GM21367 (cell line): ENCODE measurements around the gene GPALPP1.
"Not testable (repeated sequence)": the region's sequence is repeated elsewhere in the genome, so short reads cannot be mapped to it uniquely, and the experiment has no call there.

ENCODE experiments used
- ATAC-seq: cut with Tn5 transposase; IDR thresholded peaks from one replicate; pipeline ENCODE4 v1.9.1; 2021; ENCODE audit not compliant: unreplicated experiment

Gene GPALPP1

DNA sequence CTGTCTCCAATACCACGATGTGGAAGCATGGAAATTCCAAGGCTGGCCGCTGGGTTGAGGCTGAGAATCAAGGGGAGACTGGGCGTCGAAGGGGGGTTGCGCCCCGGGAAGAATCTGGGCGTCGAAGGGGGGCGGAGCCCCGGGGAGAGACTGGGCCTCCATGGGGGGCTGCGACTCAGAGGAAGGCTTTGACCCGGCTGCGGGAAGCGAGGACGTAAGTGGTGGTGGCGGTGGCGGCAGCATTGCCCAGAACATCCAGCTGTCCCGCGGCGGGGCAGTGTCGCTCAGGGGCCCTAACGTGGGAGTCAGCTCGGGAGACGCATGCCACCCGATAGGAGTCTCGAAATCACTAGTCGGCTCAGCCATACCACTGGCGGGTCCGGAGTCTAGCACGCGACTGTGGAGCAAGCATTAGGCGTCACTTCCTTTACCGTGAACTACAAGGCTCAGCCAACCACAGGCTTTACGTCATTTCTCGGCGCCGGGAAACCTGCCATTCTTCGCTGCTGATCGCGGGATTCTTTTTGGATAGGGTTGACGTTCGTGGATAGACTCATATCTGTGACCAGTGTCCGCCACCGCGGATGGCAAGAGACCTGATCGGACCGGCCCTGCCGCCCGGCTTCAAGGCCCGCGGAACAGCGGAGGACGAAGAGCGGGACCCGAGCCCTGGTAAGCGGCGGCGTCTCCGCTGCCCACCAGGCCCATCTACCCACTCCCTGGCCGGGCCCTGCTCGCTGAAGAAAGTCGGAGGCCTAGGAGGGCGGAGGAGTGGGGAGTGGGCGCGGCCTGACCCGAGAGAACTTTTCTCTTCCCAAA is at the start of gene GPALPP1, which contains the start of gene NUFIP1:
Gene GPALPP1, plus strand, starts transcription at position 468 of the 819 bp plus-strand sequence. Its CDS starts 117 bp downstream, at position 585.
Gene NUFIP1, minus strand, starts transcription at position 401 of the 819 bp plus-strand sequence. Its CDS starts 35 bp downstream, at position 366.
- ATAC-seq: peak; percentile 96

GRCh38 chr13:44943411-44943810 is 45.9 kb upstream of the GPALPP1 start:
- not testable (repeated sequence) for ATAC-seq

DNA sequence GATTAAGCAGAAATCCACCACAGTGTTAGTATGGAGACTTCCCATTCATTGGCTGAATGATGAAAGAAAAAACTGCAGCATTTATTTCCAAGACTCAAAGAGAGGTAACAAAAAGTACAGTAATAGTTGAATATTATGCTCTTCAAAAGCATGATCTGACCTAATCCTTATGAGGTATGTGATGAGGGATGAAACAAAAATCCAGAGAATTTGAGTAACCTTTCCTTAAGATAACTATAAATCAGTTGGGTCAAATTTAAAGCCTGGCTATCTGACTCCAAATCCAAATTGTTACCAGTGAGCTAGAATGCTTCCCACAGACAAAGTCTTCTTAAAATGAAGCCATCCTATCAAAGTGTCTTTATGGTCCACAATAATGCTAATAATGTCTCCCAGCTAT is 38.2 kb upstream of the GPALPP1 start:
- no peak for ATAC-seq

DNA sequence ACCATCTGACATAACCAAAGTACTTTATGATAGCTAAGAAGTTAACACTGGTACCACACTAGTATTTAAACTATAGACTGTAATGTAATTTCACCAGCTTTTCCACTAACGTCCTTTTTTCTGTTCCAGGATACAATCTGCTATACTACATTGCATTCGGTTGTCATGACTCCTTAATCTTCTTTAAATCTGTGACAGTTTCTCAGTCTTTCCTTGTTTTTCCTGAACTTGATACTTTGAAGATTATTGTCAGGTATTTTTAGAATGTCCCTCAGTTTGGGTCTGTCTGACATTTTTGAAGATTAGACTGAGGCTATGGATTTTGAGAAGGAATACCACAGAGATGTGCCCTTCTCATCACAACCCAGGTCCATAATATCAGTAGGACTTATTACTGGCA is 36.7 kb upstream of the GPALPP1 start:
- no peak for ATAC-seq

DNA sequence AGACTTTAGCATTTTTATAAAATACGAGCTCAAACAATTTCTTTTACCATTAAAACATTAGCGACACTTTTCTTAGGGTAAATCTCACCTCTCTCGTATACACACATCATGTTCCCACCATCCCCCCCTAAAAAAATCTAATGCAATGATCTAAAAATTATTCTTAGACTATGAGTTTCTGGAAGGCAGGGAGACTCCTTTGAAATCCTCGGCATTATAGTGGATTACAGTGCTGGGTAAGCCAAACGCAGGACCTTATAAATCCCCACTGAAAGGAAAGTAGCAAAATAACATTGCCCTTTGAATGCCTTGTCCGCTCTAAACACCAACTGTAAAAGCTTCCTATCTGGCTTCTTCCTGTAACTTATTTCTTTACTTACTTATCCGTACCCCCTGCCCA is 35.1 kb upstream of the GPALPP1 start:
- ATAC-seq: no peak

- ATAC-seq: no peak
These were observed 33.9 kb upstream of the GPALPP1 start for GRCh38 chr13:44955406-44955805.

DNA sequence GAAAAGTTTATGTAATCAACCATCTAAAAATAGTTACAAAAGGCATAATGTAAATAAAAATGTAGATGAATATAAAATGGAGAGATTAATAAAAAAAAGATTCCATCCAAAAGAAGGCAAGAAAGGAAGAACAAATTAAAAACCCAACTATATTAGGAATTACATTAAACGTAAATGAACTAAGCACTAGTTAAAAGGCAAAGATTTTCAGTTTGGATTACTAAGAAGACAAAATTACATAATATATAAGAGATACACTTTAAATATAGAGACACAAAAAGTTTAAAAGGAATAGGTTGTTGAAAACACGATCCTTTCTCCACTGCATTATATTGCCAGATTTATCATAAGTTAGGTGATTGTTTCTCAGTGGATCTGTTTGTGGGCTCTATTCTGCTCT is 27.3 kb upstream of the GPALPP1 start:
- no peak for ATAC-seq

DNA sequence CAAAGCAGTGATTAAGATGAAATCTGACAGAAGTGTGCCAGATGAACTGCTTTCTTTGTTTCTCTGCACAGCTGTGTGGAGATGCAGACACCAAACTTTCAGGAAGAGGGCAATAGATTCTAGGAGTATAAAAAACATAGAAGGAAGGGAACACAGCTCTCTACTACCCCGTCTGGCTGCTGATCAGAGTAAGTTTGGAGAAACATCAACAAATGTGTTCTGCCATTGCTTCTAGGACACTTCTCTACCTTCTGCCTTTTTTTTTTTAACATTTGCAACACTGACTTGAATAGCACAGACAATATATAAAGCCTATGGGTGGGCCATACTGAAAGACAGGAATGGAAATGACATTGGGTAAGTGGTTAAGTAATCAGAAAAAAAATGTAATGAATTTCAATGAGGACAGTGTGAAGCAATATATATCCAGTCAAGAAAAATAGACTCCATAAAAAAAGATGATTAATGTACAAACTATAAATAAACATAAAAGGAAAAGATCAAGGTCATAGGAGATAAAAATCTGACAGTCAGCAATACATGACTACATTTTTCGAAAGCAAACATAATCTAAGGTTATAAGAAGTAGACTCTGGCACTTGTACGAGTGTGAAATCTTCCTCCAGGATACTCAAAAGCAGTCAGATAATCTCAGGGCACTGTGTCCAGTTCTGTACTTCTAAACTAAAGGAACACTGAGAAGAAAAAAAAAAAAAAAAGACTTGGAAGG is 21.5 kb upstream of the GPALPP1 start:
- no peak for ATAC-seq

DNA sequence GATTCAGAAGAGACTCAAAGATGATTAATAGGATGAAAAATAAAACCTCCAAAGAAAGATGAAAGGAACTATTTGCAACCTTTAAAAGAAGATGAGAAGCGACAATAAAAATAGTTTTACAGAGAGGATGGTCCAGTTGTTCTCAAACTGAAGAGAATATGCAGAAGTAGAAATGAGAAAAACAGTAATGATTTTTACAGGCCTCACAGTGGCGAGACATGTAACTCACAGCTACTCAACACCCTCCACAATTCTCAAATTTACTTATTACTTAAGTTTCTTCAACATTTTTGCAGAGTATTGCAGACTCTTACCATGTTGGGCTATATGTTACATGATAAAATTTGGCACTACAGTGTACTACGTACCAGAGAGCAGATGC is 20.9 kb upstream of the GPALPP1 start:
- ATAC-seq: no peak

- no peak for ATAC-seq
These were observed 19.5 kb upstream of the GPALPP1 start for GRCh38 chr13:44969551-44970484.

DNA sequence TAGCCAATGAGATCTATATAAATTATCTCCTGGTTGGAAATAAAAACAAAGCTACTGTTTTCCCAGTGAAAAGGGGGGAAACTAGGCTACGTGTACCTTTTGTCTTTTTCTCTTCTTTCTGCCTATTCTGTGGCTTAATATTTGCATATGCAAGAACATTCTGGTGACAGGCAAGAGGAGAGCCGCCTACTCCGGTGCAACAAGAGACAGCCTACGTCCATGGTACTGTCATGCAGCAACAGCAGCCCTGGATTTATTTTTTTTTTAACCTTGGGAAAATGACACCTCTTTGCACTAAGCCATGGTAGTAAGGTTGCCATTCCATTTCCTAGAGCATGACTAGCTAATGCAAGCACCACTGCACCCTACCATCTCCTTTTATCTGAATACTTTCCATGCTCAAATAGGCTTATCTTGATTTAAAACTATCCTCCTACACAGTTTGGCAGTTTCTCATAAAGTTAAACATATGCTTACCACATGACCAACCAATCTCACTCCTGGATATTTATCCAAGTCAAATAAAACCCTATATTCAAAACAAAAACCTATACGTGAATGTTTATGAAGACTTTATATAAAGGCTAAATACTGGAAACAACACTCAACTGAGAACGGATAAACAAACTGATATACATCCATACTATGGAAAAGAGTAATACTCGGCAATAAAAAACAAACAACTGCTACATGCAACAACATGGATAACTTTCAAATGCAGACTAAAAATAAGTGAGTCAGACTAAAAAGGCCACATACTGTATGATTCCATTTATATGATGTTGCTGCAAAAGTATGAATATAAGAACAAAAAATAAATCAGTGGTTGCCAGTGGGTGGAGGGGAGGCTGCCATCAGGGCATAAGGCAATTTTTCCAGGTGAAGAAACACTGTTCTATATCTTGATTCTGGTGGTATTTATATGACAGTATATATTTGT is 17.4 kb upstream of the GPALPP1 start:
- no peak for ATAC-seq

GRCh38 chr13:44972956-44973581 is 16.3 kb upstream of the GPALPP1 start:
- no peak for ATAC-seq

DNA sequence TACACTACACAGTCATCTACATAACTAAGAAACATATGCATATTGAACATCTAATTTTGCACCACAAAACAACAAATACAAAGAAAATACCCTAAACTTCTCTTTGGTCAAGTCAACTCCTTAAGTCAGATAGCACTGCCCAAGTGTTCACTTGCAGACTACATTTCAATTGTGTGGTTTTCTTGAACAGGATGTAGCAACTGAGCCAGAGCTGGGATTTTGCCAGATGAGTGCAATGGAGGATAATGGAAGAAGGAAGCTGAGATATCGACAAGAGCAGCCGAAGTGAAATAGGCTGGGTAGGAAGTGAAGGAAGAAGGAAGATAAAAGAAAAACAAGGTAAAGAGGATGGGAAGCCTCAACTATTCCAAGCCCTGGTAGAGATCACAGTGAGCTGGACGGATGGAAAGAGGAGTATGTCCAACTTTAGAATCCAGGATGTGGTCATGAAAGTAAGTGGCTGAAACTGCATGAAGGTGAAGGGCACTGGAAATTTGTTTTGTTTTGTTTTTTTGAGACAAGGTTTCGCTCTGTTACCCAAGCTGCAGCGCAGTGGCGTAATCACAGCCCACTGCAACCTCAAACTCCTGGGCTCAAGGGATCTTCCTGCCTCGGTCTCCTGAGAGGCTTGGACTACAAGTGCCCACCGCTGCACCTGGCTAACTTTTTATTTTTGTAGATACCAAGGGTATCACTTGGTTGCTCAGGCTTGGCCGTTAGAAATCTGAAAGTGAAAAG is 15.1 kb upstream of the GPALPP1 start:
- ATAC-seq: peak; percentile 53

DNA sequence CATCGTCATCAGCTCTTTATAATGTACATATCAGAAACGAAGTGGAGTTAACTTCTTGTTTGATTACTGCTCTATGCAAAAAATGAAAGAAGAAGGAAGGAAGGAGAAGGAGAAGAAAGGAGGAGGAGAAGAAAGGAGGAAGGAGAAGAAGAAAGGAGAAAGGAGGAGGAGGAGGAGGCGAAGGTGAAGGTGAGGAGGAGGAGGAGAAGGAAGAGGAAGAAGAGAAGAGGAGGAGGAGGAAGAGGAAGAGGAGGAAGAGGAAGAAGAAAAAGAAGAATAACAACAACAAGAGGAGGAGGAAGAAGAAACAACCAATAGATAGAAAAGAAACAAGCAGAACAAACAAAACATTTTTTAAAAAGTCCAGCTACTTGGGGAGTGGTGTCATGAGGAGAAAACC is 13.1 kb upstream of the GPALPP1 start:
- no peak for ATAC-seq

DNA sequence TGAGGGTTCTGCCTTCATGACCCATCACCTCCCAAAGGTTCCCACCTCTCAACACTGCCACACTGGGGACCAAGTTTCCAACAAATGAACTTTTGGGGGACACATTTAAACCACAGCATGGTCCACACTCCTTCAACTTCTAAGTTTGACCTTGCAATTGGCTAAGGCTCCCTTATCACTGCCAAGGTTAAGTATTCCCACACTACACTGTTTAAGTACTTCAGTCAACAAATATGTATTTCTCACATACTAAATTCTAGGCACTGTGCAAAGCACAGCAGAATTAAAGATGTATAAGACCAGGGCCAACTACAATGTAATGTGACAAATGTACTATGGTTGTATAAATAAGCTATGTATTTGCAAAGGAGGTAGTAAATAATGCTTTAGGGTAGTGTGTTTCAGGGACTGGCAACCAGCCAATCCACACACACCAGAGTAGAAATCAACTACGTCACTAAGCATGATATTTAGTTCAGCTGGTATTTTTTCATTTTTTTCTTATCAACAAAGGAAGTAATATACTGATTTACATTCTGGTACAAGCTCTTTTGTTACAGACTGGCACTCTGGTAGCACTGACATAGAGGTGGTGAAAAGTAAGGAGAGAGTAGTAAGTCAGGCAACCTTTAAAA is 12.3 kb upstream of the GPALPP1 start:
- no peak for ATAC-seq

DNA sequence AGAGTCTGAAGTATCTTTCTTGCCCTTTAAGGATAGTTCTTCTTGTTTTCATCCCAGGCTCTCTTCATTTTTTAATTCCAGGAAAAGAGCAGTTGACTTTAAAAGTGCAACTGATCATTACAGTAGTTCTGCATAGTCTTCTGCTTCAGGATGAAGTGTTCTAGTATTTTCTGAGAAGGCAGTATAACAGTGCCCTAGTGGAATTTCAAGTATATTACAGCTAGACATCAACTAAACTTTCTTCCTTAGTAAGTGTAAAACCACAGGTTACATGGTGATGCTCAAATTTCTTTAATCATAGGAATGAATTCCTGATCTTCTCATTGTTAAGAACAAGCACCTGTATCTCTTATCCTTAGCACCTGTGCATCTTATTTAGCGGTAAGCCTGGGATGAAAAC is 11.0 kb upstream of the GPALPP1 start:
- no peak for ATAC-seq

DNA sequence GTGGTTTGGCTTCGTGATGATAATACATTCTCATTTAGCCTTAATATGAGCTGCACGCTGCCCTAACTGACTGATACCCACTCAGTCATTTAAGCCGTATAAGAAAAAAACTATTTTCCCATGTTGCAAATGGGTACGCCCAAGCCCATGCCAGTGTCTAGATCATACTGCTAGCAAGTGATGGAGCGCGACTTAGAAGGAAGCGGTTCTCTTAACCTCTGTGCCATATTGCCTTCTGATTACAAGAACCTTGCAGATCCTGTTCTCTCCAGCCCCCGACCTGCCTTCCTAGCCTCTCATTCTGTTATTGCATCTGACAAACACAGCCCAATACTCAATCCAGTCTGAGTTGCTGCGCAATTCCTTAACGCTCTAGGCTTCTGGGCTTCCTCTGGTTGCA is 603 bp downstream of the GPALPP1 start:
- ATAC-seq: no peak

GRCh38 chr13:45003417-45003816 is 14.1 kb downstream of the GPALPP1 start:
- no peak for ATAC-seq
